ENCODE results near the gene GRB7.

GRB7 gene

GRCh38 chr17:39774047-39774446 lies 36.3 kb downstream of the GRB7 start:
- DNase-seq (ENCODE audit: low read depth), result no peak

GRCh38 chr17:39775031-39775430 lies 37.3 kb downstream of the GRB7 start:
- no peak for DNase-seq (ENCODE audit: low read depth)

- DNase-seq (ENCODE audit: low read depth), result no peak
These were observed 38.5 kb downstream of the GRB7 start for GRCh38 chr17:39776252-39776651.

- DNase-seq (ENCODE audit: low read depth), result no peak
These were observed 40.0 kb downstream of the GRB7 start for GRCh38 chr17:39777534-39778365.

DNA sequence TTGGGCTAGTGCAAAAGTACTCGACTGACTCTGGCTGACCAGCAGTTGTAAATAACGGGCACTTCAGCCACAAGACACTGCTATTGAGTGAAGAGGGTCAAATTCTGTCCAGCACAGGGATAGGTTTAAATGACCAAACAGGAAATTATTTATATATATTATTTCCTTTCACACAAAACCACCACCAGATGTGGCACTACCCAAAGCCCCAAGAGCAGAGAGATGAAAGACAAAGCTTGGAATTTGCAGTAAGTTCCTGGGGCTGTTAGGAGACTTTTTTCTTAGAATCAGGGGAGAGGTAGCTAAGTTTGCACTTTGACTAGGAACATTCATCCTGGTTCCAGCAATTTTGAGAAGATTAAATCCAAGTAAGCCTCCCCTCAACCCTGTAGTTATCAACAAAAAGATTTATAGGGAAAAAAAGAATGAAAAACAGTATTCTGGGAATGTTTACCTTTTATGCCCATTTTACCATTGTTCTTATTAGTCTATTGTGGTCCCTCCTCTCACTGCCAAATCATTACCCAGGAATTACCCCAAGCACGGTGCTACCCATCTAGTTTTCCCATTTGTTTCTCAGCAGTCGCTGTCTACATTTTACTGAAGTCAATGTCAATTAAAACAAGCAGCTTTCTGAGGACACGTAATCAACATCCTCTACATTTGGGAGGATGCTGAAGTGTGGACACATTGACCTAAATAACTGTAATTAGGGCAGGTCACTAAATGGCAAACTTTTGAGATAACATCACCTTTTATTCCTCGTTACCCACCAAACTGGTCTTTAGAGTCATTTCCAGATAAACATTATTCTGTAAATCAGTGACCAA lies 43.5 kb downstream of the GRB7 start:
- no peak for DNase-seq (ENCODE audit: low read depth)

DNA sequence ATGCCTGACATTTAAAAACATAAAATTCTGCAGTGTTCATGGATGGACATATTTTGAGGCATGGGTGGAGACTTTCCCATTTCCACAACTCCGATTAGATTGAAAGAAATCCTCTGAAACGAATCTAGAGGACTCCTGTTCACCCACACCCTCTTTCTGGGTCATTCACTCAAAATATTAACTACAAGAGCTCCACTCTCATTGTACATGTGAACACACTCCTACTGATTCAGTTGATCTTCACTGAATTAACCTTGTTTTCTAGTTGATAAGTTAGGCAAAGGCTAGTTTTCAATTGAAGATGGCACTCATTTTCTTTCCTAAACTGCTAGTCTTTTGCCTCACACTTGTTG lies 44.1 kb downstream of the GRB7 start:
- no peak for DNase-seq (ENCODE audit: low read depth)

GRCh38 chr17:39782481-39782880 lies 44.7 kb downstream of the GRB7 start:
- no peak for DNase-seq (ENCODE audit: low read depth)

DNA sequence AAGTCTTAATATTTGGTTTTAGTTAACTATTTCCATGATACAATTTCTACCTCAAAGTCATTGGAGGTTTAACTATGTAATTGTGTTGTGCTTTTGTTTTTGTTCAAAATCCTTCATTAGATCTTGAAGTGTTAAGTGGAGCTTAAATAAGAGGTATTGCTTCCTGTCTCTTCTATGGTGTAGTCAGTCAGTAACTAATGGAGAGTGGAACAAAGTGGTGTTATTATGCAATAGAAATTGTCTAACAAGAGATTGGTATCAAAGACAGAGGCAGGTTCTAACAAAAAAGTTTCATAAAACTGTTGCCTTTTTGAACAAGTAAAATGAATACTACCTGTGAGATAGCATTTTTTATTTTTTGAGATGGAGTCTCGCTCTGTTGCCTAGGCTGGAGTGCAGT lies 45.2 kb downstream of the GRB7 start:
- no peak for DNase-seq (ENCODE audit: low read depth)

DNA sequence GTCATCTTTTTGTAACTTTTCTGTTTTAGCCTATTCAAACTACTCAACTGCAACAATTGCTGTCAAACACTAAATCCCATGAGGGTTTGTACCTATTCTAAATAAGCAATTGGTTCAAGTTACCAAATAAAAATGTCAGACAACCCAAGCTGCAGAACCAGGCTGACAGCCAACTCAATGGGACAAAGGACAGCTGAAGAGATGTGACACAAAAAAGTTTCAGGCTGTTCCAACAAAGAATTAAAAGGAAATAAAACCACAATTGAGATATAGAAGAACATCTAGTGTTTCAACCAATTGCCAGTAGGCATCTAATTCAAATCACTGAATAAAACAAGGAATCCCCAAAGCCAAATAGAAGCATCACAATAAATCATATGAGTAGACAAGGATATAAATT lies 49.3 kb downstream of the GRB7 start:
- no peak for DNase-seq (ENCODE audit: low read depth)

DNA sequence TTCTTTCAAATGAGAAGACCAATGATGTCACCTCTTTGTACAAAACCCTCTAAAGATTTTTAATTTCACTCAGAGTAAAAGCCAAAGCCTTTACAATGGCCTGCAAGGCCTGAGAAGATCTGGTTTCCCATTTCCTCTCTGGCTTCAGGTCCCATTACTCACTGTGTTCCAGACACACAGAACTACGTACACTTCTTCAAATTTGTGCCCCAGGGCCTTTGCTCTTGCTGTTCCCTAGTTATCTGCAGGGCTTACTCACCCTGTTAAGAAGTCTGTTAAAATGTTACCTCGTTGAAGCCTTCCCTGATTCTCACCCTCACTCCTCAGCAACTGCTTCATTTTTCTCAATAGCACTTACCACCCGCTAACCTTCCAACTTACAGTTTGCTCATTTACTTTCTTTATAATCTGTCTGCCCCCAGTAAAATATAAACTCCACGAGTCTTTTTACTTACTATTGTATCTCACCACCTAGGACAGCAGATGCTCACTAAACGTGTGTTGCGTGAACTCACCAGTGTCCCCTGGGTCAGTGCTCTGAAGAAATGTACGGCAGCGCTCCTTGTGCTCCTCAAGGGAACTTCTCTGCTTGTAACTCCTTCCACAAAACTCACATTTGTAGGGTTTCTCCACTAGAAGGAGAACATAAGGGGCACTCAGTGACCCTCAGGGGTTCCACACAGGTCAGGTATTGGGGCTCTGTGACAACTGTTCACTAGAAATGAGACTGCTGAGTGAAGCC lies 50.2 kb downstream of the GRB7 start:
- DNase-seq (ENCODE audit: low read depth), result no peak

GRCh38 chr17:39791111-39791992 lies 53.6 kb downstream of the GRB7 start:
- DNase-seq (ENCODE audit: low read depth), result no peak

GRCh38 chr17:39792526-39793221 lies 54.9 kb downstream of the GRB7 start:
- DNase-seq (ENCODE audit: low read depth), result no peak

DNA sequence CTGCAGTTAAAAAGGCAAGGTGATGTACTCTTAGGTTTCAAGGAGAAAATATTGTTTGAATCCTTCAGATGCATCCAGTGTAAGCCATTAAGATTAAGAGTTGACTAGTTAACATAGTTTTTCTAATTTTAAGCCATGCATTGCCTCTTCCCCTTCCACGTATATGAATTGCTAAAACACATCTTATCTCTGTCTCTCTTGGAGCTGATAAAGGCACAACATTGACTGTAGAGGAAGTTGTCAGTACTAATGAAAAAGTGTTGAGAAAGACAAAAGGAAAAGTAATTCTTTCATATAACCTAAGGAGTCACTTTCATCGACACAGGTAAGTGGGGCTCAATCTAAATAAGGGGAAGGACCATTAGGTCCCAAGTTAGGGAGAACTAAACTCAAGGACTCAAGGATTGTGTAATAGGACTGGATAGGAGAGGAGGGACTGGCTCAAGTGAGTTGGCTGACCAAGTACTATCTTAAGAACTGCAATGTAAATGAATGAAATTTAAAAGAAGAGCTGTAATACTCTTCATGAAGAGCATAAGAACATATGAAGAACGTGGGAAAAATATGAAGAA lies 55.6 kb downstream of the GRB7 start:
- DNase-seq (ENCODE audit: low read depth), result no peak

DNA sequence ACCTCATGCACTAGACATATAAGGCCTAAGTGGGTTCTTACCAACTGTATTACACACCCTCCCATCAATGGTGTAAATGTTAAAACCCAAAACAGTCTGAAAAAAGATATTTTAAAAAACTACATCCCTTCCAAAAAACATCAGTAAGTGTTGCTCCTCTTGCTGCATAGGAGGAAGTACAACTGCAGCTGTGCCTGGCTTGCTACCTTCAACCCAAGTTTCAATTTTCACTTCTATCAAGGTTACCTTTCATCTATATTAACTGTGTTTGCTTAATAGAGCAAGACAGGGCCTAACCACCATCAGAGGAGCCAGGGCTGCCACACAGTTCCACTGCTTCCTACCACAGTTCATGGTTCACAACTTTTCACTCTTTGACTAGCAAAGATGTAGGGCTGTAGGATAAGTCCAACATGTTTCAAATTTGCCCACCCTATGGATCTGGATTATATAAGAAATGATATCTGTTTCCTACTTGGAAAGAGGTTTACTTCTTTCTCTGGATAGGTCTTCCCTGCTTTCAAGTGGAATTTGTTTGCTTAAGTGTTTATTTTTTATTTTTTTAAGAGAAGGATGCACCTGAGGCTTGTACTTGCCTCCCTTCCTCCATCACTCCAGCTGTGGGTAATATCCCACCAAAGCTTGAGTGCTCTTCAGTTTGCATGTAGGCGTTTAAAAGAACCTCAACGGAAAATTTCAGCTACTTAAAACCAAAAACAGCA lies 56.7 kb downstream of the GRB7 start:
- no peak for DNase-seq (ENCODE audit: low read depth)

Data from stromal cell of bone marrow (primary cell).